AG08395 (cell line): ENCODE results near the gene RWDD1.

Source experiments
- DNase-seq: peaks from one replicate; pipeline ENCODE4 v3.0.0; 2012; ENCODE audit warnings: mixed read lengths, low spot score

The RWDD1 gene

GRCh38 chr6:116611056-116611455 is 39.8 kb downstream of the RWDD1 start:
- no peak for DNase-seq

- peak; percentile 97 for DNase-seq
These were observed 44.8 kb downstream of the RWDD1 start, which contains the start of gene RSPH4A for GRCh38 chr6:116615937-116616736. RSPH4A (plus strand) TSS chr6:116616479; CDS start chr6:116616624, 145 bp downstream.

DNA sequence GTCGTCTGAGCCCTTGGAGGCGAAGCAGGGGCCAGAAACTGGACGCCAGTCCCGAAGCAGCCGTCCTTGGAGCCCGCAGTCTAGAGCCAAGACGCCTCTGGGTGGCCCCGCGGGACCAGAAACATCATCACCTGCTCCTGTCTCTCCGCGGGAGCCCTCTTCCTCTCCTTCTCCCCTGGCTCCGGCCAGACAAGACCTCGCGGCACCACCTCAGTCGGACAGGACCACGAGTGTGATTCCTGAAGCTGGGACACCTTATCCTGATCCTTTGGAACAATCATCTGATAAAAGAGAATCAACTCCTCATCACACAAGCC is 45.4 kb downstream of the RWDD1 start:
- peak; percentile 27 for DNase-seq

GRCh38 chr6:116624036-116624805 is 52.9 kb downstream of the RWDD1 start:
- DNase-seq = no peak

GRCh38 chr6:116625872-116626271 is 54.6 kb downstream of the RWDD1 start:
- no peak for DNase-seq

- no peak for DNase-seq
These were observed 58.3 kb downstream of the RWDD1 start for GRCh38 chr6:116629563-116629981.

DNA sequence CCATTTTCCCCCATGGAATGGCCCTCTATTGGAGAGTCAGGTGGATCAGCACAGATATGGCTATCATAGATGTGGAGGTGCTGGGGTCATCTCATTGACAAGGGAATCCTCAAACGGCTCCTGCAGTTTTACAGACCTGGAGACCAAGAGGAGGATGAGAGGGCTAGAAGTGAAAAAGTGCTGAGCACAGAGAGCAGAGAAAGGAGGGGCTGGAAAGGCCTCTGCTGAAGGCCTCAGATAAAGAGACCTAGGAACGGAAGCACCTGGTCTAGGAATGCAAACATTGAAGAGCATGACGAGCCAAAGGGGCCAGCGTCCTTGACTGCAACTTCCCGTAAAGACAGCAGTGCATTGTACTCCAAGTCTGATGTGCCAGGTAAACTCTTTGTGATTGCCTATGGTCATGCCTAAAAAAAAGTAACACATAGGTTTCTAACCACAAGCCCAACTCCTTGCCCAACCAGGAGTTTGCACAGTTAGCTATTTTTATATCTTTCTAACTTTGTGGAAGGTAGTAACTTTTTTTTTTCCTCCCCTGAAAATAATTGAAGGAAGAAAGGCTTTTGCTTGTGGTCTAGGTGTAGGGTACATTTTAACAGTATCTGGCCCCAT is 60.2 kb downstream of the RWDD1 start:
- no peak for DNase-seq

GRCh38 chr6:116633685-116634084 is 62.4 kb downstream of the RWDD1 start:
- no peak for DNase-seq
